Measurements from ENCODE around the gene AHNAK.

DNA sequence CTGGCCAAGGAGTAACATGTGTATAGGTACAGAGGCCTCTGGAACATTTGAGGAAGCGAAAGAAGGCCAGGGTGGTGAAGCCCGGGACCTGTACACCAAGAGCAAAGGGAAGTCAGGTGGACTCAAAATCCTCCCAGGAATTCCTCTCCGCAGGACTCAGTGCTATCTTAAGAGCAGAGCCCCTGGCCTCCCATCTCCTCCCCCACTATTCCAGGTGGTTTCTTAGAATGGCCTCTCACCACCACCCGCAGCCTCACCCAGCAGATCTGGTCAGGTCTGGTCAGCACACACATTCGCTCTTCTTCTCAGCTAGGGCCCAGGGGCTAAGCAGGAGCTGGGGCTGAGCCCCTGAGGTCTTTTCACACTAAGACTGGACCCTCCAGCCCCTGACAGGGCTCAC is 68.7 kb downstream of the AHNAK start:
- TF ChIP-seq, protein P1, sequence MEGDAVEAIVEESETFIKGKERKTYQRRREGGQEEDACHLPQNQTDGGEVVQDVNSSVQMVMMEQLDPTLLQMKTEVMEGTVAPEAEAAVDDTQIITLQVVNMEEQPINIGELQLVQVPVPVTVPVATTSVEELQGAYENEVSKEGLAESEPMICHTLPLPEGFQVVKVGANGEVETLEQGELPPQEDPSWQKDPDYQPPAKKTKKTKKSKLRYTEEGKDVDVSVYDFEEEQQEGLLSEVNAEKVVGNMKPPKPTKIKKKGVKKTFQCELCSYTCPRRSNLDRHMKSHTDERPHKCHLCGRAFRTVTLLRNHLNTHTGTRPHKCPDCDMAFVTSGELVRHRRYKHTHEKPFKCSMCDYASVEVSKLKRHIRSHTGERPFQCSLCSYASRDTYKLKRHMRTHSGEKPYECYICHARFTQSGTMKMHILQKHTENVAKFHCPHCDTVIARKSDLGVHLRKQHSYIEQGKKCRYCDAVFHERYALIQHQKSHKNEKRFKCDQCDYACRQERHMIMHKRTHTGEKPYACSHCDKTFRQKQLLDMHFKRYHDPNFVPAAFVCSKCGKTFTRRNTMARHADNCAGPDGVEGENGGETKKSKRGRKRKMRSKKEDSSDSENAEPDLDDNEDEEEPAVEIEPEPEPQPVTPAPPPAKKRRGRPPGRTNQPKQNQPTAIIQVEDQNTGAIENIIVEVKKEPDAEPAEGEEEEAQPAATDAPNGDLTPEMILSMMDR (IDR thresholded peaks at IDR 0.05), result no peak
- no peak for TF ChIP-seq POLR2A (IDR thresholded peaks at IDR 0.05)

Data from ovary (tissue), 3 donors.